Stimulated activated CD4-positive, alpha-beta T cell treated with anti-CD3 and anti-CD28 coated beads, TNF-alpha, amount 100 ng/mL, for 1 hour (primary cell): ENCODE results near the gene MSLN.
"Not testable (repeated sequence)": the region's sequence is repeated elsewhere in the genome, so short reads cannot be mapped to it uniquely, and the experiment has no call there.

Experiments
- DNase-seq, 3 donors: peaks; one replicate each; pipeline ENCODE4 v3.0.0-alpha.2; 2020; ENCODE audit warnings: low read depth in 3 of 3, low spot score in 1 of 3

MSLN gene

DNA sequence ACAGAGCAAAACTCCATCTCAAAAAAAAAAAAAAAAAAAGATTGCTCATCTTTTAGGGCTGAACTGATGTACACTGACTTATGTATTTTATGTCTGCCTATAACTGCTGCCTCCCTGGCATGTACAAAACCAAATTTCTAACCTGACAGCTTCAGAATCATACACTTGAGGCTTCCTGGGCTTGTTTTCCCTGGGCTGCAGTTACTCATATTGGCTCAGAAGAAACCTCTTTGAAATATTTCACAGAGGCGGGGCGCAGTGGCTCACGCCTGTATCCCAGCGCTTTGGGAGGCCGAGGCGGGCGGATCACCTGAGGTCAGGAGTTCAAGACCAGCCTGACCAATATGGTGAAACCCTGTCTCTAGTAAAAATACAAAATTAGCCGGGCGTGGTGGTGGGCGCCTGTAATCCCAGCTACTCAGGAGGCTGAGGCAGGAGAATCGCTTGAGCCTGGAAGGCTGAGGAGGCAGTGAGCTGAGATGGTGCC is 6.4 kb upstream of the MSLN start:
- DNase-seq, result not testable (repeated sequence)

DNA sequence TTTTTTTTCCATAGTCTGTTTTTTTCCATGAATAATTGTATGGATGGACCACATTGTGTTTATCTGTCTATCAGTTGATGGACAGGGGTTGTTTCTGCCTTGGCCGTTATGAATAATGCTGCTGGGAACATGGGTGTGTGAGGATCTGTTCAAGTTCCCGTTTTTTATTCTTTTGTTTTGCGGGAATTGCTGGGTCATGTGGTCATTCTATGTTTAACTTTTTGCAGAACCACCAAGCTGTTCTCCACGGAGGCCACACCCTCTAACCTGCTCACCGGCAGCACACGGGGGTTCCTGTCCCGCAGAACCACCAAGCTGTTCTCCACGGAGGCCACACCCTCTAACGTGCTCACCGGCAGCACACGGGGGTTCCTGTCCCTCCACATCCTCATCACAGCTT is 5.9 kb upstream of the MSLN start:
- DNase-seq, result no peak

DNA sequence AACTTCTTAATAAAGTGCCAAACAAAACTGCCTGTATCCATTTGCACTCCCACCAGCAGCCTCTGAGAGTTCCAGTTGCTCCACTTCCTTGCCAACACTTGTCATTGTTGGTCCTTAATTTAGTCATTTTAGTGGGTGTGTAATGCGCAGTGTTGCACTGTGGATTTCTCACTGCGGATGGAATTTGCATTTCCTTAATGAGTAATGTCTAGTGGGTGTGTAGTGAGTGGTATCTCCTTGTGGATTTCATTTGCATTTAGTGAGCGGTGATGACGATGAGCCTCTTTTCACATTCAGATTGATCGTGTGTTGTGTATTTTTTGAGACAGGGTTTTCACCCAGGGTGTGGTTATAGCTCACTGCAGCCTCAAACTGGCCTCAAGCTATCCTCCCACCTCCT is 4.1 kb upstream of the MSLN start:
- DNase-seq, result no peak

- no peak for DNase-seq
These were observed 1.2 kb upstream of the MSLN start for GRCh38 chr16:759110-759910.

DNA sequence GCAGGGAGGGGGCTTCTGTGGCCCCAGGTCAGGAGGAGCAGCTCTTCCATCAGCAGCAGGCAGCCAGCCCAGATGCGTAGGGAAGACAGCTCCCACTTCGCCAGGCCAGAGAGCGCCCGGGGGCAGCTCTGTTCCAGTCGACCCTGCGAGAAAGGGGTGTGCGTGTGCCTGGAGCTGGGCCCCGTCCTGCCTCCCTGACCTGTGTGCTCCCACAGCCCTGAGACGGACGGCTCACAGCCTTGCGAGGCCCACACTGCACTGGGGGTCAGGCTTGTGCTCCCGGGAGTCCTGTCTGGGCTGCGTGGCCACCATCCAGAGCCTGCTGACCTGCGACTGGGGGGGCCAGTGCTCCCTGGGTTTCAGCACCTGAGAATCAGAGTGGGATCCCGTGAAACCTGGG is 469 bp upstream of the MSLN start:
- DNase-seq, result no peak

DNA sequence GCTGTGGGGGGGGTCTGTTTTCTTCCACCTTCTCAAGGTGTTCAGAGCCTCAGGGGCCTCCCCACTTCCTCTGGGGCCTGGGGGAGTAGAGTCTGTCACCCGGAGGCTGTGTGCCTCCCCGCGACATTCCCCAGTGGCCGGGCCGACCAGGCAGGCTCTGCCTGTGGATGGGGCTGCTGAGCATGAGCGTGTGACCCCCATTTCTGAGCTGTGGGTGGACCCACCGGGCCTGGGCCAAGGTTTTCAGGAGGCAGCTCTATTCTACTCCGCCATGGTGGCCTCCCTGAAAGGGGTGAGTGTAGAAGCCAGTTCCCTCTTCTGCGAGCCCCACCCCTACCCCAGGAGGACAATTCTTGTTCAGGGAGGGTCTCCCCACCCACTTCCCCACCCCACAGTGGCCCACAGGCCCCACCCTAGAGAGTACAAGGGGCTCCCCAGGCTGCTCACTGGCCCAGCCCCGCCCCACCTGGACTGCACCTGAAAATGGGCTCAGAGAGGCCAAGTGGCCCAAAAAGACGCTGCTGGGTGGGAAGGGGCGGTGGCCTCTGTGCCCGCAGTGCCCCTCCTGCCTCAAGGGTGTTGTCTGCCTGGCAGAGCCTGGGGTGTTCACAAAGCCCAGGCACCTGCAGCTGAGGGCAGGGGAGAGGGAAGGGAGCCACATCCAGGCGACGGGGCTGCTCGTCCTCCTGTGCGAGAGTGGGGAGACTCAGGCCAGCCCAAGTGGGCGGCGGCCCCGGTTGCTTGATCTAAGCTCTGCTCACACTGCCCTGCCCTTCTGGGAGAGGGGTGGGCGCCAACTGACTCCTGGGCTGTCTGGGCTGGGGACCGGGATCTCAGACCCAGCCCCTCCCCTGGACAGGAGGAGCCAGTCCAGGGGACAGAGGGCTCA is 1.3 kb downstream of the MSLN start:
- no peak for DNase-seq

GRCh38 chr16:762595-763268 is 2.2 kb downstream of the MSLN start:
- no peak for DNase-seq

DNA sequence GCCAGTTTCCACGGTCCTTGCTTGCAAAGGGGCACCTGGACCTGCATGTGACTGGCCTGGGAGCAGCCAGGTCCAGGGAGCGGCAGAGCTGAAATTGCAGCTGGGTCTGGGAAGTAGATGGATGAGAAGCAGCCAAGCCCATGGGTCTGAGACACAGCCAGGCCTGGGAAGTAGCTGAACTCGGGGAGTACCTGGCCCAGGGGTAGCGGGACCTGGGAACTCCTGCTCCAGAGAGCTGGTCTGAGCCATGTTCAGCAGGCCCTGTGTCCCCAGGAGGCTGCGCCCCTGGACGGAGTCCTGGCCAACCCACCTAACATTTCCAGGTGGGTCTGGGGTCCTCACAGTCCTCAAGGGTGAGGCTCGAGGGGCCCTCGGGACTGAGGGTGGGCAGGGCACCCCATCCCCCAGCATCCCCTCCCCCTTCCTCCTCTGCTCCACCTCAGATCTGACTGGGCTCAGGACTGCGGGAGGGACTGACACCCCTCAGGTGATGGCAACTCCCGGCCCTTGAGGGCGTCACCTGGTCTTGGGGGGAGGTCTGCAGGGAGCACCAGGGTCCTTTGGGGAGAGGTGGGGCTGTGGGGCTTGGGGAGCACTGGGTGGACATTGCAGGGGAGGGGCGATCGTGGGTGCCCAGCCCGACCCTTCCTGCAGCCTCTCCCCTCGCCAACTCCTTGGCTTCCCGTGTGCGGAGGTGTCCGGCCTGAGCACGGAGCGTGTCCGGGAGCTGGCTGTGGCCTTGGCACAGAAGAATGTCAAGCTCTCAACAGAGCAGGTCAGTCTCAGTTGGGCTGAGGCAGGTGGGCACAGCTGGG is 3.0 kb downstream of the MSLN start:
- DNase-seq, result no peak

DNA sequence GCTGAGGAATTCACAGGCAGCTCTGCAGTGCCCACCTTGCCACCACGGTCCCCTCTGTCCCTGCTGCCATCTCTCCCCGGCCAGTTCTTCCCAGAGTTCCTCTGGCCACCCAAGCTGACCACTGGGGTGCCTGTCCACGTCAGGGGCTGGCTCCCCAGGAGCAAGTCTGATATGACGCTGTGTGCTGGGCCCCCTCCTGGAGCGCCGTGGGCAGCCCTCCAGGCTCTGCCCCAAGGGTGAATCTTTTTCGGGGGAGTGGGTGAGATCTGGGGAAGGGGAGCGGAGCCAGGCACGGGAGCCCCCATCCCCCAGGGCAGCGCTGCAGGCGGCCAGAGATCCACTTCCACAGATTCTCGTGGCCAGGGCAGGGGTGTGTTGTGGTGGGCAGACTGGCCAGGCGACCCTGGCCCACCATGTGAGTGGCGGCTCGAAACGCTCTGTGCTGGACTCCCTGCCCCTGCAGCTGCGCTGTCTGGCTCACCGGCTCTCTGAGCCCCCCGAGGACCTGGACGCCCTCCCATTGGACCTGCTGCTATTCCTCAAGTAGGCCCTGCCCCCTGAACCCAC is 3.7 kb downstream of the MSLN start:
- no peak for DNase-seq

GRCh38 chr16:764848-765487 is 4.4 kb downstream of the MSLN start:
- no peak for DNase-seq

GRCh38 chr16:765488-765865 is 4.9 kb downstream of the MSLN start:
- no peak for DNase-seq

GRCh38 chr16:766008-766819 is 5.7 kb downstream of the MSLN start:
- DNase-seq, result no peak

- DNase-seq, result no peak
These were observed 6.5 kb downstream of the MSLN start for GRCh38 chr16:766820-767640.

DNA sequence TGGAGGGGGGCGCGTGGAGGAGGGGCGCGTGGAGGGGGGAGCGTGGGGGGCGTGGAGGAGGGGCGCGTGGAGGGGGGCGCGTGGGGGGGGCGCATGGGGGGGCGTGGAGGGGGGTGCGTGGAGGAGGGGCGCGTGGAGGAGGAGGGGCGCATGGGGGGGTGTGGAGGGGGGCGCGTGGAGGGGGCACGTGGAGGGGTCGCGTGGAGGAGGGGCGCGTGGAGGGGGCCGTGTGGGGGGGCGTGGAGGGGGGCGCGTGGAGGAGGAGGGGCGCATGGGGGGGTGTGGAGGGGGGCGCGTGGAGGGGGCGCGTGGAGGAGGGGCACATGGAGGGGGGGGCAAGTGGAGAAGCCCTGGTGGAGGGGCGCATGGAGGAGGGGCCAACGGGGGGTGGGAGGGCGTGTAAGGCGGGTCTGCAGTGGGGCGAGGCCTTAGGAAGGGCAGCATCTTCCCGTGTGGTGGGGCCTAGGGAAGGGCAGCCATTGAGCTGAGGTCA is 7.3 kb downstream of the MSLN start:
- DNase-seq, result no peak

- no peak for DNase-seq
These were observed 7.9 kb downstream of the MSLN start for GRCh38 chr16:768428-768827.

DNA sequence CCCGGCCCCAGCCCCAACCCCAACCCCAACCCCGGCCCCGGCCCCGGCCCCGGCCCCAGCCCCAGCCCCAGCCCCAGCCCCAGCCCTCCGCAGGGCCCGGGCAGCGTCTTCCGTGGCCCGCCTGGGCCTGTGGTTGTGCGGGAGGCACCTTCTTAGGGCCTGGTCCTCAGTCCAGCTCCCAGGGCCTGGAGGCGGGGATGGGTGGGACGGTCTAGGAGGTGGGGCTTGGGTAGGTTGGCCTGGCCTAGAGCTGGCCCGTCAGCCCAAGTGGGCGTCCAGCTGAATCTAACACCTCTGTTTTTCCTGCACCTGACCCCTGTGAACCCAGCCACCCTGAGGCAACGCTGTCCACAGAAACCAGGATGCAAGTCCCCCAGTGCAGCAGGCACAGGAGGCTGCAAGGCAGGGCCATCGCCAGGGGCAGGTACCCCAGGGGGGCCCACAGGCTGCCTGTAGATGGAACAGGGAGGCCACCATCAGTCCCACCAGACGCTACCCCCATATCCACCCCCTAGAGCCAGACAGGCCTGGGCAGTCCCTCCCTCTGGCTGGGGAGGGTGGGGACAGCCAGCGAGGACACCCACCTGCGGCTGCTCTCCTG is 8.8 kb downstream of the MSLN start:
- DNase-seq, result no peak

DNA sequence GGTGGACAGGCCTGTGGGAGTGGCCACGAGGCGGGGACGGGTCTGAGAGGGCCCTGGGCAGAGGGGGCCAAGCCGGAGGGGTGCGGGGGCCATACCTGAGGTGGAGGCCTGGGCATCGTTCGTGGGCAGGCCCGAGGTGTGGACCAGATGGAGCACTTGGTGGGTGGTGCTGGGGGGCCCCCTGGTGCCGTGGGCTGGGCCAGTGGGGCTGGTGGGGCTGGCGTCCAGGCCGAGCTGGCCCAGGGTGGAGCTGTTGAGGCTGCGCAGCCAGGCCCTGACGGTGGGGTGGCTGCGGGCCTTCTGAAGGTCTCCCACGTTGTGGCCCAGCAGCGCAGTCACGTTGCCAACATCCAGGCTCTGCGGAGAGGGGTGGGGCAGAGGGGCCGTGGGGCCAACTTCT is 9.4 kb downstream of the MSLN start:
- no peak for DNase-seq

DNA sequence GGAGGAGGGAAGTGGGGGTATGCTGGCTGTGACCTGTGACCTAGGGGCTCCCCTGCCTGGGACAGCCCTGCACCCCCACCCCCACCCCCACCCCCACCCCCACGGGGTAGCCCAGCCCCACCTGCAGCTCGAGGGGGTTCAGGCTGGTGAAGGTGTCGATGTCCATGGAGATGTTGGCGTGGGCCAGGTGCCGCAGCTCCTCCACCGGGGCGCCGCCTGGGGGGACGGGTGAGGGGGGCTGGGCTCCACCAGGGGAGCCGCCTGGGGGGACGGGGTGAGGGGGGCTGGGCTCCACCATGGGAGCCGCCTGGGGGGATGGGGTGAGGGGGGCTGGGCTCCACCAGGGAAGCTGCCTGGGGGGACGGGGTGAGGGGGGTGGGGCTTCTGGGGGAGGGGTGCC is 9.9 kb downstream of the MSLN start:
- DNase-seq, result no peak
